ENCODE data around the gene SLC9A9. TPM values are rescaled to one million over a fixed set of nuclear protein-coding genes. Genes with fewer than 3 reads are reported as not detected.

SLC9A9 gene
- polyA plus RNA-seq, 1 donor from 2014 or later = 0.54 TPM

DNA sequence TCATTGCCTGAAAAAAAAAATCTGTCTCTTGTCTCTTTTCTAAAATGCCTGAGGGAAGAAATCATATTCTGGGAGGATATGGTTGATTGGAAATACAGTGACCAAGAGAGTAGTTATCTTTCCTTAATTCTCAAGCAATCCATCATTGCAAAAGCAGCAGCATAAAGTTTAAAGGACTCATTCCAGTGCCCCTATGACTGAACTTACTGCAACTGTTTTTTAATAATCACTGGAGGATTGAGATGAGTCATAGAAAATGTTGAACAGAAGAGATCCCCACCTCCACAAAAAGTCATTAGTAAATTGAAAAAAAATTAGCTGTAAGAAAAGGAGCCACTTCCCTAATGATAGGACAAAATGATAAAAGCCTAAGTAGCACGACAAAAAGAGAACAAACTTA lies 121.5 kb downstream of the SLC9A9 start:
- no peak overlapping the region for H2AFZ ChIP-seq (ENCODE audit: low read depth, low read length)
- no peak overlapping the region for H3K4me2 ChIP-seq (ENCODE audit: low read length)
- H3K4me3 ChIP-seq (ENCODE audit: low read length) = no peak overlapping the region

DNA sequence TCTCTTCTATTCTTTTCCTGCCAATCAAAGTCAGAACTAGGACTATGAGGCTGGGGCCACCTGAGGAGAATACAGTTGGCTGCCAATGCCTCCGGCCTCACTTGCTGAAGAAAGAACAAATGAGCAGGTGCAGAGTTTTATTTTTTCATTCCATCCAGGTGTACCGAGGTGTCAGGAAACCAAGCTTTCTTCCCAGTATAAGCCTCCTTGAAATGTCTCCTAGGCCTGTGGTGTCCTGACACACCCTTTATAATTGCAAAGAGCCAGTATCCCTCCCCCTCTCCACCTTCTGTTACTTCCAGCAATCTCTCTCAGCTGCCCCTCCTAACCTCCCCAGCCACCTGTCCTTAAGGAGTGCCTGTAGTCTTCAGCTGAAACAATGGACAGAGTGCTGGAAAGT lies 127.9 kb downstream of the SLC9A9 start:
- H3K9me2 ChIP-seq (ENCODE audit: insufficient read depth, low read length) = no peaks in the 10 kb centered on the region
- no peak overlapping the region for H3K27ac ChIP-seq (ENCODE audit: low read length)
- H2AFZ ChIP-seq (ENCODE audit: low read depth, low read length) = no peak overlapping the region
- no peaks in the 10 kb centered on the region for H3F3A ChIP-seq (ENCODE audit: insufficient read depth, low read length, poor library complexity, severe bottlenecking)
- H3K4me3 ChIP-seq (ENCODE audit: low read length) = no peak overlapping the region
- no peaks in the 10 kb centered on the region for H3K36me3 ChIP-seq (ENCODE audit: insufficient read depth, low read length)
- TF ChIP-seq EZH2 (IDR thresholded peaks at IDR 0.05; ENCODE audit: borderline replicate concordance, insufficient read depth, low read length, poor library complexity, severe bottlenecking) (no peak), RAD21 (conservative IDR thresholded peaks at IDR 0.05) (no peak), SMC3 (conservative IDR thresholded peaks at IDR 0.05; ENCODE audit: poor library complexity) (no peak), TAF1 (IDR thresholded peaks at IDR 0.05; ENCODE audit: low read depth) (no peak), EP300 (conservative IDR thresholded peaks at IDR 0.05; ENCODE audit: poor library complexity, severe bottlenecking) (no peak), MXI1 (conservative IDR thresholded peaks at IDR 0.05; ENCODE audit: poor library complexity, severe bottlenecking) (no peak), POLR2AphosphoS5 (IDR thresholded peaks at IDR 0.05) (no peak)
- TF ChIP-seq, protein P1, sequence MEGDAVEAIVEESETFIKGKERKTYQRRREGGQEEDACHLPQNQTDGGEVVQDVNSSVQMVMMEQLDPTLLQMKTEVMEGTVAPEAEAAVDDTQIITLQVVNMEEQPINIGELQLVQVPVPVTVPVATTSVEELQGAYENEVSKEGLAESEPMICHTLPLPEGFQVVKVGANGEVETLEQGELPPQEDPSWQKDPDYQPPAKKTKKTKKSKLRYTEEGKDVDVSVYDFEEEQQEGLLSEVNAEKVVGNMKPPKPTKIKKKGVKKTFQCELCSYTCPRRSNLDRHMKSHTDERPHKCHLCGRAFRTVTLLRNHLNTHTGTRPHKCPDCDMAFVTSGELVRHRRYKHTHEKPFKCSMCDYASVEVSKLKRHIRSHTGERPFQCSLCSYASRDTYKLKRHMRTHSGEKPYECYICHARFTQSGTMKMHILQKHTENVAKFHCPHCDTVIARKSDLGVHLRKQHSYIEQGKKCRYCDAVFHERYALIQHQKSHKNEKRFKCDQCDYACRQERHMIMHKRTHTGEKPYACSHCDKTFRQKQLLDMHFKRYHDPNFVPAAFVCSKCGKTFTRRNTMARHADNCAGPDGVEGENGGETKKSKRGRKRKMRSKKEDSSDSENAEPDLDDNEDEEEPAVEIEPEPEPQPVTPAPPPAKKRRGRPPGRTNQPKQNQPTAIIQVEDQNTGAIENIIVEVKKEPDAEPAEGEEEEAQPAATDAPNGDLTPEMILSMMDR (IDR thresholded peaks at IDR 0.05; ENCODE audit: poor library complexity, severe bottlenecking) = no peak
- TF ChIP-seq, protein P2, sequence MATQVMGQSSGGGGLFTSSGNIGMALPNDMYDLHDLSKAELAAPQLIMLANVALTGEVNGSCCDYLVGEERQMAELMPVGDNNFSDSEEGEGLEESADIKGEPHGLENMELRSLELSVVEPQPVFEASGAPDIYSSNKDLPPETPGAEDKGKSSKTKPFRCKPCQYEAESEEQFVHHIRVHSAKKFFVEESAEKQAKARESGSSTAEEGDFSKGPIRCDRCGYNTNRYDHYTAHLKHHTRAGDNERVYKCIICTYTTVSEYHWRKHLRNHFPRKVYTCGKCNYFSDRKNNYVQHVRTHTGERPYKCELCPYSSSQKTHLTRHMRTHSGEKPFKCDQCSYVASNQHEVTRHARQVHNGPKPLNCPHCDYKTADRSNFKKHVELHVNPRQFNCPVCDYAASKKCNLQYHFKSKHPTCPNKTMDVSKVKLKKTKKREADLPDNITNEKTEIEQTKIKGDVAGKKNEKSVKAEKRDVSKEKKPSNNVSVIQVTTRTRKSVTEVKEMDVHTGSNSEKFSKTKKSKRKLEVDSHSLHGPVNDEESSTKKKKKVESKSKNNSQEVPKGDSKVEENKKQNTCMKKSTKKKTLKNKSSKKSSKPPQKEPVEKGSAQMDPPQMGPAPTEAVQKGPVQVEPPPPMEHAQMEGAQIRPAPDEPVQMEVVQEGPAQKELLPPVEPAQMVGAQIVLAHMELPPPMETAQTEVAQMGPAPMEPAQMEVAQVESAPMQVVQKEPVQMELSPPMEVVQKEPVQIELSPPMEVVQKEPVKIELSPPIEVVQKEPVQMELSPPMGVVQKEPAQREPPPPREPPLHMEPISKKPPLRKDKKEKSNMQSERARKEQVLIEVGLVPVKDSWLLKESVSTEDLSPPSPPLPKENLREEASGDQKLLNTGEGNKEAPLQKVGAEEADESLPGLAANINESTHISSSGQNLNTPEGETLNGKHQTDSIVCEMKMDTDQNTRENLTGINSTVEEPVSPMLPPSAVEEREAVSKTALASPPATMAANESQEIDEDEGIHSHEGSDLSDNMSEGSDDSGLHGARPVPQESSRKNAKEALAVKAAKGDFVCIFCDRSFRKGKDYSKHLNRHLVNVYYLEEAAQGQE (IDR thresholded peaks at IDR 0.05; ENCODE audit: borderline replicate concordance) = no peak
- H3K27me3 ChIP-seq (ENCODE audit: insufficient read depth, low read depth, low read length) = no peaks in the 10 kb centered on the region
- H3K9ac ChIP-seq (ENCODE audit: low read length) = no peak overlapping the region
- no peaks in the 10 kb centered on the region for H3K79me2 ChIP-seq (replicated peaks; ENCODE audit: insufficient read depth, low read length)
- no peaks in the 10 kb centered on the region for H4K20me1 ChIP-seq (ENCODE audit: insufficient read depth)
- no peak overlapping the region for H3K4me2 ChIP-seq (ENCODE audit: low read length)
- no peaks in the 10 kb centered on the region for H3K9me3 ChIP-seq (ENCODE audit: low read length)

More for the DNA sequence above, 121.5 kb downstream of the SLC9A9 start:
- no peaks in the 10 kb centered on the region for H3F3A ChIP-seq (ENCODE audit: insufficient read depth, low read length, poor library complexity, severe bottlenecking)
- no peaks in the 10 kb centered on the region for H3K9me2 ChIP-seq (ENCODE audit: insufficient read depth, low read length)
- H3K9ac ChIP-seq (ENCODE audit: low read length) = no peak overlapping the region
- no peak overlapping the region for H3K27ac ChIP-seq (ENCODE audit: low read length)
- H3K27me3 ChIP-seq (ENCODE audit: insufficient read depth, low read depth, low read length) = no peaks in the 10 kb centered on the region
- H3K36me3 ChIP-seq (ENCODE audit: insufficient read depth, low read length) = no peaks in the 10 kb centered on the region
- H4K20me1 ChIP-seq (ENCODE audit: insufficient read depth) = no peaks in the 10 kb centered on the region
- TF ChIP-seq, protein P2 (IDR thresholded peaks at IDR 0.05; ENCODE audit: borderline replicate concordance) = no peak
- no peak for TF ChIP-seq MXI1 (conservative IDR thresholded peaks at IDR 0.05; ENCODE audit: poor library complexity, severe bottlenecking)
- TF ChIP-seq SMC3 (conservative IDR thresholded peaks at IDR 0.05; ENCODE audit: poor library complexity) = no peak
- TF ChIP-seq EZH2 (IDR thresholded peaks at IDR 0.05; ENCODE audit: borderline replicate concordance, insufficient read depth, low read length, poor library complexity, severe bottlenecking) = no peak
- TF ChIP-seq, protein P1 (IDR thresholded peaks at IDR 0.05; ENCODE audit: poor library complexity, severe bottlenecking) = no peak
- no peak for TF ChIP-seq EP300 (conservative IDR thresholded peaks at IDR 0.05; ENCODE audit: poor library complexity, severe bottlenecking)
- no peak for TF ChIP-seq POLR2AphosphoS5 (IDR thresholded peaks at IDR 0.05)
- TF ChIP-seq RAD21 (conservative IDR thresholded peaks at IDR 0.05) = no peak
- H3K79me2 ChIP-seq (replicated peaks; ENCODE audit: insufficient read depth, low read length) = no peaks in the 10 kb centered on the region
- H3K9me3 ChIP-seq (ENCODE audit: low read length) = no peaks in the 10 kb centered on the region
